GM12892 (cell line): Measurements from ENCODE around the gene ROR1.

ENCODE experiments used
- DNase-seq: peaks from one replicate; pipeline ENCODE4 v3.0.0; 2011; ENCODE audit not compliant: insufficient read length
- FAIRE-seq: peaks from 2 replicates; lab custom pipeline; 2011; peaks lifted over from hg19 to GRCh38; lab: Jason Lieb, UNC
- POLR2A ChIP-seq: IDR thresholded peaks from 2 replicates; pipeline ENCODE4 v1.6.1; 2011; ENCODE audit warnings: low read depth, low read length, control low read depth
- POLR2AphosphoS5 ChIP-seq: IDR thresholded peaks from 2 replicates; pipeline ENCODE4 v1.6.1; 2011; ENCODE audit warnings: low read depth, low read length, control low read depth
- TAF1 ChIP-seq: IDR thresholded peaks from 2 replicates; pipeline ENCODE4 v1.6.1; 2011; ENCODE audit warnings: low read depth, mild to moderate bottlenecking, control low read depth, low read length, borderline replicate concordance

The ROR1 gene

DNA sequence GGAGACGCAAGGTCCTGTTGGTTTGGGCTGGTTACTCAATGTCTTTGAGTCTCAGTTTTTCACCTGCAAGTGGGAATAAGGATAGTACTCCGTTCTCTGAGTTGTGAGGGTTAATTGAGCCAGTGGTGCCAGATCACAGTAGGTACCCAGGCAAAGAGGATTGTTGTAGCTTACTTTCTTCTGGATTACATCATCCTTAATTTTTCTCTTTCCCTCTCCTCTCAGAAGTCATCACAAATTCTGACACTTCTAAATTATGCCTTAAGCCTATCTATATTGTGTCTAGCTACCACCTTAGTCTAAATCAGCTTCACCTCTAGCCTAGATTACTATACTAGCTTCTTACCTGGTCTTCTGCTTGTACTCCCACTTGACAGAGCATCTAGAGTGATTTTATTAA is 149.5 kb downstream of the ROR1 start:
- TF ChIP-seq TAF1: no peak
- no peak for TF ChIP-seq POLR2AphosphoS5
- TF ChIP-seq POLR2A: no peak
- no peak for DNase-seq

DNA sequence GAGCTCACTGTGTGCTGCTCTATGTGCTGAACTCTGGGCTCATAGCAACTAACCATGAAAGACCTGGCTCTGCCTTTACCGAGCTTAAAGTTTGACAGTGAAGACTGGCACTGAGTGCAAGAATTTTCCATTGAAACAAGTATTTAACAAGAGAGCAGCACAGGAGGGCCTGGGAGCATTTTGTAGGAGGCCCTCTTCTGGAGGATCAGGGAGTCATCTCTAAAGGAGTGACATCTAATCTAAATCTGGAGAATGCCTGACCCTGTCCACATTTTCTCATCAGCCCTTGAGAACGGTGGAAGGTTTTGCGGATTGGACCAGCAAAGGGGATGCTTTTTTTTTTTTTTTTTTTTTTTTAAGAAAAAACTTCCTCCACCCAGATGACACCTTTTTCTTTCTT is 150.8 kb downstream of the ROR1 start:
- no peak for TF ChIP-seq TAF1
- no peak for TF ChIP-seq POLR2AphosphoS5
- no peak for TF ChIP-seq POLR2A

More for the DNA sequence above, 149.5 kb downstream of the ROR1 start:
- FAIRE-seq: no peak

DNA sequence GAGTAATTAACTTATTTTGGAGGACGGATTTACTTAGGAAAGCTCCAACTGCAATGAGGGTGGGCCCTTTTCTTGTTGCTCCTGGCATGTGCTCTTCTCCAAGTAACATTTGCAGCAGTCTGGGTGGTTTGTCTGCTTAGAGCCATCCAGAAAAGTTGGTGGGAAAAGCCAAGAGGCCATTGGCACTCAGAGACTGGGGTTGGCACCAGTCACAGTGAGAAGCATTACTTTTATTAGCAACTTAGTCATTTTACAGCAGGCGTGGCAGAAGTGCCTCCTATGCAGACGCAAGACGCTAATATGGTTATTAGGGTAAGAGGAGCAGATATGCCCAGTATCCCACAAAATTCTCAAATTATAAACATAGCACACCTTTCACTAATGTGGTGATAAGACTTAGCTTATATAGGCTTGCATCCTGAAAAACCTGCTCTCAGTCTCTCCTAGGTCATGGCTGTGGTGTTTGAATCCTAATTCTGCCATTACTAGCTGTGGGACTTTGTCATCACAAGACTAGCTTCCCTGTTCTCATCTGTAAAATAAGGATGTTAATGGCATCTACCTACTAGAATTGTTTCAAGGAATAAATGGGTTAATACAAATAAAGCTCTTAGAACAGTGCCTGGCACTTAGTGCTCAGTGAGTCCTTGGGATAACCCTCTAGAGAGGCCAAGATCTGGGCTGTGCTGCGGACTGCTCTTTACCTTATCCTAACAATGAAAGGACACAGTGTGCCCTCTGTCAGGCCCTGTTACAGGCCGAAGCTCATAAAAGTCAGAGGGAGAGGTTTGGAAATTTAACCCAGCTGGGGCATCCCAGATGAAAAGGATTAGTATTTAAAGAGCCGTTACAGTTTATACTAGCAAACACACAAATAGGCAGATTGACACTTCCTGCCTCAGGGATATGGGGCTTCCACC is 154.6 kb downstream of the ROR1 start:
- DNase-seq: no peak
- no peak for FAIRE-seq
- TF ChIP-seq POLR2AphosphoS5: no peak
- no peak for TF ChIP-seq TAF1
- no peak for TF ChIP-seq POLR2A

More for the DNA sequence above, 150.8 kb downstream of the ROR1 start:
- DNase-seq: no peak
- no peak for FAIRE-seq

DNA sequence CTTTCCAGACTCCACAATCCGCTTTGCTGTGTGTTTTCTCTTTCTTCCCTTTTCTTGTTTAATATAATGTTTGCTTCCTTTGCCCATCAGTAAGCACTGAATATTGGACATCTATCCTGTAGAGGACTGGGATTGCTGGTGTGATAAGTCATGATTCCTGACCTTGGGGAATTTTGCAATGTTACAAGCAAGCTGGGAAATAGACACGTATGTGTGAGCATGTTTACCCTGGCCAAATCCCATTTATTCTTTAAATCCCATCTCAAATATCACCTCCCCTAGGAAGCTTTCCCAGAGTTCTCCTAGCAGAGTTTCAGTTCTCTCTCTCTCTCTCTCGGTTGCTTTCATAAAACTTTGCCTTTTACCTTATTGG is 155.3 kb downstream of the ROR1 start:
- DNase-seq (no peak), FAIRE-seq (no peak)
- TF ChIP-seq POLR2A: no peak
- TF ChIP-seq POLR2AphosphoS5: no peak
- no peak for TF ChIP-seq TAF1

DNA sequence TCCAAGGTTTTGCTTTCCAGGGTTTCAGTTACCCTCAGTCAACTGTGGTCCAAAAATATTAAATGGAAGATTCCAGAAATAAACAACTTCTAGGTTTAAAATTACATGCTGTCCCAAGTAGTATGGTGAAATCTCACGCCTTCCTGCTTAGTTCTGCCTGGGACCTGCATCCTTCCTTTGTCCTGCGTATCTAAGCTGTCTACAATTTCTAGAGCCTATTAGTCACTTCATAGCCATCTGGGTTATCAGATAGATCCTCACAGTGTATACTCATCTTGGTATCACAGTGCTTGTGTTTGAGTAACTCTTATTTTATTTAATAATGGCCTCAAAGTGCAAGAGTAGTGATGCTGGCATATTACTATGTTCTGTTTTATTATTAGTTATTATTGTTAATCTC is 157.7 kb downstream of the ROR1 start:
- no peak for DNase-seq
- TF ChIP-seq POLR2A (no peak), TAF1 (no peak), POLR2AphosphoS5 (no peak)
- FAIRE-seq: no peak

DNA sequence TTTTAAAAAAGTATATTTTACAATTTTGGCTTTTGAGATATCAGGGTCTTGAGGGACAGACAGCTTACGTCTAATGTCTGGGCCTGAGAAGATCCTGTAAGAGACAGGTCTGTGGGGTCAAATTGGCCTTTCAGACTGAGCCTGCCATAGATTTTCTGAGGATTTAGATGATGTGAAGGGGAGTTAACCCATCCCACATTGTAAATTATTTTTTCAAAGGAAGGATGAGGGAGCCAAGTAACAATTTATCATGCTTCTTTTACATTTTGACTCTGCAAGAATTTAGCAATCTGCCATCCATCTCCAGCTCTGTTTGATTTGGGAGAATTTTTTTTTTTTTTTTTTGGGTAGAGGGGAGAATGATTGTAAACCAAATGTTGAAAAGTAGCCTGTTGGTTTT is 160.9 kb downstream of the ROR1 start:
- no peak for TF ChIP-seq TAF1
- DNase-seq (no peak), FAIRE-seq (no peak)

DNA sequence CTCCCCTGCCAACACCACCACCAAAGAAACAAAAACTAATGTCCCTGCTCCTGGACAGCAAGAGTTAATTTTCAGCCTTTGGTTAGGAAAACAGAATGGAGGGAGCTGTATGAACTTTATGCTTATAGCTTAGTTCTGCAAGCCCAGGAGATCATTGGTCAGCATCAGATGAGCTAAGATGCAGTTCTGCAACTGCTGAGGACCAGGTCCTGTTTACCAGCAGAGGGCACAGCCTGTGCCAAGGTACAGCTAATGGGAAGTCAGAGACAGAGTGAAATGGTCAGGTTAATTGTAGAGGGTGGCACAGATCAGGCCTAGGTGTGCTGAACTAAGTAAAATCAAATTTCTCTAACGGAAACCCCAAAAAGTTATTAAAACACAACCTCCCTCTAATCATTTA is 161.3 kb downstream of the ROR1 start:
- no peak for DNase-seq
- TF ChIP-seq POLR2A: no peak
- no peak for TF ChIP-seq POLR2AphosphoS5
- TF ChIP-seq TAF1: no peak
- no peak for FAIRE-seq

DNA sequence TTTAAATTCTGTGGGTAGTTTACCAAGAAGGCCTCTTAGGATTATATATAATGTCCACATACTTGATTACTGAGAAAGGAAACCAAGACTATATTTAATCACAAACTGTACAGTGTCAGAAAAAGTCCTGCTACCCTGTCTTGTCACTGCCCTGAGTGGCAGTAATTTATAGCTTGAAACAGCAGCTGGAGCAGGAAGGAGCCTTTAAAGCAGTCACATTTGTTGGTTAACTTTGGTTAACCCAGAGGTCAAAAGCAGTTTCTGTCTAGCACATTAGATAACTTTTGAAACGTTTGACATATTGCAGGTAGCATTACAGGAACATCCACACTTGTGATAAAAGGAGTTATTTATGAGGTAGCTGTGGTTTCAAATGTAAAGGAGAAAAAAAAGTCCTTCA is 161.7 kb downstream of the ROR1 start:
- no peak for DNase-seq
- FAIRE-seq: no peak
- TF ChIP-seq POLR2AphosphoS5: no peak
- no peak for TF ChIP-seq TAF1
- TF ChIP-seq POLR2A: no peak

DNA sequence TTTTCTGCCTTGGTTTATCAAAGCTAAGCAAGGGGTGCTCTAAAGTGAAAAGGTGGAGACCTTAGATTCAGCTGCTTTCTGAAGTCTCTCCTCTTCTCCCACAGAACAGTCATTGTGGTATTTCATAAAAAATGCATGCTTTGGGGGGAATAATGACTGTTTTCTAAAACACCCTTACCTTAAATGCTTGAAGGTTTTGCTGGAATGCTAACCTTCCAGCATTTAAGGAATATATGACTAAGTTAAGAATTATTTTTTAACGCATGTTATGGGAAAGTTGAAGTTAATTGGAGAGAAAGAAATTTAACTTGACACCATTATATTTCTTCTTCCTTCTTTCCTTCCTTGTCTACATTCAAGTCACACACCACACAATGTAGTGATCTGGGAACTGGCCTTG is 162.5 kb downstream of the ROR1 start:
- FAIRE-seq (no peak), DNase-seq (no peak)
- TF ChIP-seq POLR2A (no peak), TAF1 (no peak), POLR2AphosphoS5 (no peak)

DNA sequence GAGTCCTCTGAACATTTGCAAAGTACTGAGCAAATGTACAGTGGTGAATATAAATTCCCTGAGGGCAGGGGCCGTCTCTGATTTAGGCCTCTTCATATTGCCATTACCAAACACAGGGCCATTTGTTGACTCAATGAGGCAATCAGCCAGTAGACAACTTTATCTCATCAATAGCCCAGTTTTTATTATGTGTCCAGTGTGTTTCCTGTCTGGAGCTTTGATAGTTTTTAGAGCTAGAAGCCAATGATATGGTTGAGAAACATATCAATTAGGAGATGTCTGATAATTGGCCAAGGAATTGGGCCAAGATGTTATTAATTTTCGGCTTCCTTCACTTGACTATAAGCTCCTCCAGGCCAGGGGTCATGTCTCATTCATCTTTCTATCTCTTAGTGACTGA is 163.0 kb downstream of the ROR1 start:
- FAIRE-seq (no peak), DNase-seq (no peak)
- TF ChIP-seq TAF1: no peak
- TF ChIP-seq POLR2AphosphoS5: no peak
- no peak for TF ChIP-seq POLR2A

DNA sequence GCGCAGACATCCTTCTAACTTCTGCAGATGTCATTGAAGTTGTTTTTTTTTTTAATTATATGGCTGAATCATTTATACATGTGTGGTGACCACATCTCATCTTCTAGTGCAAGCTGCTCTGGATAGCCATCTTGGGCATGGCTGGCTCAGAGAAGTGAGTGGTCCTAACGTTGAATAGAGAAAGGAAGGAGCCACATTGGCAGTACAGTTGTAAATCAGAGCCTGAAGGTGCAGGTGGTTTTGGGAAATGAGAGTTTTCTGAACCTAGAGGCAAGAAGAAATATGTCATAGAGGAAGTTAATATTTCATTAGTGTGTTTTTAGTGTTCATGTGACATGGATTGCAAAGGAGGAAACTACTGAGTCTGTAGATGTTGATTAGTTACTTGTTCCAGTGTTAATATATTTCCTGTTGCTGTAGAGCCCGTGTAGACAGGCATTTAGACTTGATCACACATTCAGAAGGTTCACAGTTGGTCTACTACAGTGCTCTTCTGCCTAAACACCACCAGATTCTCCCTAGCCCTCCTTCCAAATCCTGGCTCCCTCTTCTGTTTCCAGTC is 163.7 kb downstream of the ROR1 start:
- no peak for DNase-seq
- no peak for FAIRE-seq
- TF ChIP-seq POLR2AphosphoS5: no peak
- TF ChIP-seq POLR2A: no peak
- no peak for TF ChIP-seq TAF1

DNA sequence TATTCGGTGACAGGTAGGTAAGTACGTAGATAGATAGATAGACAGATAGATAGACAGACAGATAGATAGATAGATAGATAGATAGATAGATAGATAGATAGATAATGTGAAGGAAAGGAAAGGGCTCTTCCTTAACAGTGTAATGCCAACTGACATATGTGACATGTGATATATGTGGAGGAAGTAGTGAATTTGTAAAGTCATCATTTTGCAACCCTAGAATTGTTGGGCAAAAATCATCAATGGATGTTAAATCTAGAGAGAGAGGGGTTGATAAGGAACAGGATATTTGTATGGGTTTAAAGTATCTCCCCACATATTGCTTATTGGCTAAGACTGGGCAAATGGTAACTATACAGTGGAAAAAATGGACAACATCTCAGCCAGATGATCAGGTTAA is 166.6 kb downstream of the ROR1 start:
- TF ChIP-seq POLR2A: no peak
- no peak for TF ChIP-seq TAF1
- no peak for TF ChIP-seq POLR2AphosphoS5
- DNase-seq: no peak
- FAIRE-seq: no peak
